ENCODE results near the gene MAGEA12.
"Not testable (repeated sequence)": the region's sequence is repeated elsewhere in the genome, so short reads cannot be mapped to it uniquely, and the experiment has no call there.

MAGEA12 gene

GRCh38 chrX:152733261-152733975, at the start of gene MAGEA12, which contains the start of gene CSAG1:
Gene MAGEA12, plus strand, starts transcription at chrX:152733757. Its CDS starts 2,405 bp downstream, at chrX:152736162.
Gene CSAG1, minus strand, starts transcription at chrX:152733721. Its CDS starts 1,261 bp downstream, at chrX:152732460.
- DNase-seq: no peak

GRCh38 chrX:152697952-152698931, 35.3 kb upstream of the MAGEA12 start, which contains the start of gene MAGEA3:
Gene MAGEA3, plus strand, starts transcription at chrX:152698794. Its CDS starts 2,039 bp downstream, at chrX:152700833.
- not testable (repeated sequence) for DNase-seq

GRCh38 chrX:152700390-152700789, 33.2 kb upstream of the MAGEA12 start:
- not testable (repeated sequence) for DNase-seq

GRCh38 chrX:152706500-152706899, 27.1 kb upstream of the MAGEA12 start:
- not testable (repeated sequence) for DNase-seq

- not testable (repeated sequence) for DNase-seq
Measured at GRCh38 chrX:152709173-152709572, 24.4 kb upstream of the MAGEA12 start, which contains the start of gene CSAG2. Gene CSAG2, minus strand, starts transcription at chrX:152709273. Its CDS starts 161 bp downstream, at chrX:152709112.

GRCh38 chrX:152713195-152713594, 20.4 kb upstream of the MAGEA12 start:
- not testable (repeated sequence) for DNase-seq

- not testable (repeated sequence) for DNase-seq
Measured at GRCh38 chrX:152713815-152714787, 19.5 kb upstream of the MAGEA12 start, which contains the start of gene MAGEA2B. Gene MAGEA2B, plus strand, starts transcription at chrX:152714628. Its CDS starts 2,479 bp downstream, at chrX:152717107.

GRCh38 chrX:152725409-152725808, 8.1 kb upstream of the MAGEA12 start:
- DNase-seq: no peak

GRCh38 chrX:152734143-152734858, 744 bp downstream of the MAGEA12 start:
- DNase-seq: not testable (repeated sequence)

- no peak for DNase-seq
Measured at GRCh38 chrX:152735101-152735500, 1.5 kb downstream of the MAGEA12 start.

GRCh38 chrX:152735860-152736511, 2.4 kb downstream of the MAGEA12 start:
- DNase-seq: no peak

GRCh38 chrX:152736528-152736927, 3.0 kb downstream of the MAGEA12 start:
- not testable (repeated sequence) for DNase-seq

- no peak for DNase-seq
Measured at GRCh38 chrX:152738560-152738959, 5.0 kb downstream of the MAGEA12 start.

GRCh38 chrX:152753686-152754650, 20.4 kb downstream of the MAGEA12 start, which contains the start of gene MAGEA2:
Gene MAGEA2, minus strand, starts transcription at chrX:152753842. Its CDS starts 2,479 bp downstream, at chrX:152751363.
- not testable (repeated sequence) for DNase-seq

GRCh38 chrX:152754871-152755270, 21.3 kb downstream of the MAGEA12 start:
- DNase-seq: not testable (repeated sequence)

- DNase-seq: not testable (repeated sequence)
Measured at GRCh38 chrX:152758918-152759317, 25.4 kb downstream of the MAGEA12 start, which contains the start of gene CSAG3. Gene CSAG3, plus strand, starts transcription at chrX:152759218.

GRCh38 chrX:152759544-152759943, 26.0 kb downstream of the MAGEA12 start:
- DNase-seq: not testable (repeated sequence)

- DNase-seq: not testable (repeated sequence)
Measured at GRCh38 chrX:152761582-152761981, 28.0 kb downstream of the MAGEA12 start.

- DNase-seq: not testable (repeated sequence)
Measured at GRCh38 chrX:152766562-152766961, 33.0 kb downstream of the MAGEA12 start.
